Measurements from ENCODE around the gene PTPRD. TPM values are rescaled to one million over a fixed set of nuclear protein-coding genes. Genes with fewer than 3 reads are reported as not detected.

Gene PTPRD
- total RNA-seq, 1 experiment from 2014 or later, result 32.5 TPM

GRCh38 chr9:9771314-9771713 lies 841.5 kb downstream of the PTPRD start:
- no peak overlapping the region for H4K8ac ChIP-seq (replicated peaks; ENCODE audit: insufficient read length, low read depth, low read length)
- no peaks in the 10 kb centered on the region for H3K4me1 Mint-ChIP-seq
- no peak overlapping the region for H3K18ac ChIP-seq (ENCODE audit: insufficient read length, low read depth, low read length)
- no peaks in the 10 kb centered on the region for H3K27me3 ChIP-seq (ENCODE audit: insufficient read depth, low read length)
- no peak overlapping the region for H3K4me3 Mint-ChIP-seq
- H2BK15ac ChIP-seq (ENCODE audit: low read depth, low read length), result no peak overlapping the region
- no peak overlapping the region for H4K91ac ChIP-seq (ENCODE audit: insufficient read length, low read depth, low read length)
- H3K4me2 ChIP-seq (ENCODE audit: insufficient read depth, insufficient read length, low read length), result no peak overlapping the region
- no peak overlapping the region for H2BK5ac ChIP-seq (ENCODE audit: insufficient read length, low read length)
- H3K23me2 ChIP-seq (ENCODE audit: insufficient read length, low read depth, low read length, poor library complexity, severe bottlenecking), result no peaks in the 10 kb centered on the region
- TF ChIP-seq CTCF (conservative IDR thresholded peaks at IDR 0.05), result no peak
- peaks cover 0 to 2% of the 10 kb centered on the region in 2 experiments; a peak in 1 of 5 replicates for H3K9me3 Mint-ChIP-seq
- H3K23ac ChIP-seq (ENCODE audit: insufficient read length, low read depth, low read length), result no peak overlapping the region
- no peak overlapping the region for H2BK20ac ChIP-seq (ENCODE audit: low read depth, low read length, poor library complexity, severe bottlenecking)
- no peak overlapping the region for H2AK5ac ChIP-seq (ENCODE audit: insufficient read length, low read length)
- H3K9ac ChIP-seq (ENCODE audit: extremely low read depth, insufficient read length, low read length), result no peak overlapping the region
- no peaks in the 10 kb centered on the region for H3K4me1 ChIP-seq (ENCODE audit: insufficient read depth, low read length)
- WGBS (ENCODE audit: extremely low coverage, insufficient read length, low lambda C conversion rate), result no CpG with 5 or more reads among the region's 3 CpGs
- no peak overlapping the region for H3K14ac ChIP-seq (ENCODE audit: insufficient read depth, low read length)
- no peak overlapping the region for H3K27ac Mint-ChIP-seq
- H3K4ac ChIP-seq (ENCODE audit: low read depth, low read length), result no peak overlapping the region
- H3K27ac ChIP-seq (ENCODE audit: insufficient read length, low read depth, low read length), result no peak overlapping the region
- H2BK120ac ChIP-seq (ENCODE audit: low read depth, low read length, poor library complexity, severe bottlenecking), result no peak overlapping the region
- H3K36me3 Mint-ChIP-seq (ENCODE audit: insufficient read depth in 1 of 3, low read depth in 3 of 3), result no peaks in the 10 kb centered on the region
- no peaks in the 10 kb centered on the region for H3K79me1 ChIP-seq (ENCODE audit: insufficient read depth, low read depth, low read length, poor library complexity, severe bottlenecking)
- H4K5ac ChIP-seq (ENCODE audit: insufficient read length, low read depth, low read length), result no peak overlapping the region
- H3K79me2 ChIP-seq (ENCODE audit: insufficient read depth, low read length), result no peaks in the 10 kb centered on the region
- no peak for DNase-seq
- H3K56ac ChIP-seq (ENCODE audit: insufficient read length, low read depth, low read length), result no peak overlapping the region
- H3T11ph ChIP-seq (ENCODE audit: low read length), result no peak overlapping the region
- no peaks in the 10 kb centered on the region for H3K27me3 Mint-ChIP-seq (ENCODE audit: low read depth)
- H2AFZ ChIP-seq (ENCODE audit: low read length), result no peak overlapping the region
- H2BK12ac ChIP-seq (ENCODE audit: insufficient read length, low read depth, low read length), result no peak overlapping the region
- no peaks in the 10 kb centered on the region for H3K9me3 ChIP-seq (ENCODE audit: control insufficient read depth, low read depth, low read length)
- H4K20me1 ChIP-seq (ENCODE audit: control insufficient read depth, insufficient read depth, insufficient read length), result no peaks in the 10 kb centered on the region

Data from H9 (cell line).